Occipital lobe (tissue), 2 donors: Measurements from ENCODE around the gene DOK5. TPM values are rescaled to one million over a fixed set of nuclear protein-coding genes. Genes with fewer than 3 reads are reported as not detected.
"Not testable (repeated sequence)": the region's sequence is repeated elsewhere in the genome, so short reads cannot be mapped to it uniquely, and the experiment has no call there.

Experiments
- DNase-seq: peaks from one replicate; lab custom pipeline; 2025; lab: John Stamatoyannopoulos, UW
- total RNA-seq: library from RNA; depleted of rRNA; stranded (reverse); fragments of >200 nt; gene quantifications from one replicate; pipeline ENCODE4 v1.2.3, GENCODE V29; 2014

DOK5 gene
- total RNA-seq = 350 TPM

DNA sequence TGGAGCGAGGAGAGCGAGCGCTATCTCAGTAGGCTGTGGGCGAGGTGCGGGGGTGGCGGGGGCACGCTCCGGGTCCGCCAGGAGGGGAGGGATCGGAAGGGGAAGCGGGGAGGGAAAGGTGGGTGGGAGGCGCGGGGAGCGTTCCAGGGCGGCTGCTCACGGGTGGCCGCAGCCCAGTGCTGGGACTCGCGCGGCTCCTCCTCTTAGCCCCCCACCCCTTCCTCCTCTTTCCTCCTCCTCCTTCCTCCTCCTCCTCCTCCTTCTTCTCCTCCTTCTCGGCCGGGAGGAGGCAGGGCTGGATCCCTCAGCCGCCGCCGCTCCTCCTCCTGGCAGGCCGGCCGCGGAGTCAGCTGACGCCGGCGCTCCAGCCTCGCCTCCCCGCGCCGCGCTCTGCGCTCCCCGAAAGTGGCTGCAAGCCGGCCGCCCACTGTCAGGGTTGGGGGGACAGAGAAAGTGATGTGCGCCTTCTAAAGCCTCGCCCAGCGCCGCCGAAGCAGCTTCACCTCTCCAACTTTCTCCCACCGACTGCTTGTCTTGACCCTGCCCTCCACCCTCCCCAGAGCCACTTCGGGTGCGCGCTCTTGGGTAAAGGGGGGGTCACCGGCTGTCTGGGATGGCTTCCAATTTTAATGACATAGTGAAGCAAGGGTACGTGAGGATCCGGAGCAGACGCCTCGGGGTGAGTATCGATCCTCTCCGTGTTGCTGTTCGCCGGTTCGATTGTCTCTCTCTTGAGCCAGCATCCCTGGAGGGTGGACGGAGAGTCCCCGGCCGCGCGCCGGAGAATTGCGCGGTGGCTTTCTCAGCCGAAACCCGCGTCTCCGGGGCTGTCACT lies at the start of gene DOK5:
DOK5 (plus strand) TSS at position 260 of the 835 bp plus-strand sequence; CDS start at position 614, 354 bp downstream.
- peak; percentile 67 for DNase-seq

- DNase-seq = no peak
Measured at GRCh38 chr20:54429364-54429763, 46.0 kb upstream of the DOK5 start.

GRCh38 chr20:54431156-54431944 lies 44.0 kb upstream of the DOK5 start:
- no peak for DNase-seq

DNA sequence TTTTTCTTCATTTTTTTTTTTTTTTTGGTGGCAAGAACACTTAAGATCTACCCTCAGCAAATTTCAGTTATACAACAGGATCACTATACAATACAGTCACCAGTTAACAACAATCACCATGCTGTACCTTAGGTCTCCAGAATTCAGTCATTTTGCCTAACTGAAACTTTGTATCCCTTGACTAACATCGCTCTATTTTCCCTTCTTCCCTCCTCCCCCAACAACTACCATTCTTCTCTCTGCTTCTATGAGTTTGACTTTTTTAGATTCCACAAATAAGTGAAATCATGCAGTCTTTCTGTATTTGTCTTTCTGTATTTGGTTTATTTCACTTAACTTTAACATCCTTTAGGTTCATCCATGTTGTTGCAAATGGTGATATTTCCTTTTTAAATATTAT lies 42.4 kb upstream of the DOK5 start:
- DNase-seq = no peak

GRCh38 chr20:54433636-54434035 lies 41.8 kb upstream of the DOK5 start:
- peak; percentile 3 for DNase-seq

- DNase-seq = no peak
Measured at GRCh38 chr20:54434196-54434595, 41.2 kb upstream of the DOK5 start.

DNA sequence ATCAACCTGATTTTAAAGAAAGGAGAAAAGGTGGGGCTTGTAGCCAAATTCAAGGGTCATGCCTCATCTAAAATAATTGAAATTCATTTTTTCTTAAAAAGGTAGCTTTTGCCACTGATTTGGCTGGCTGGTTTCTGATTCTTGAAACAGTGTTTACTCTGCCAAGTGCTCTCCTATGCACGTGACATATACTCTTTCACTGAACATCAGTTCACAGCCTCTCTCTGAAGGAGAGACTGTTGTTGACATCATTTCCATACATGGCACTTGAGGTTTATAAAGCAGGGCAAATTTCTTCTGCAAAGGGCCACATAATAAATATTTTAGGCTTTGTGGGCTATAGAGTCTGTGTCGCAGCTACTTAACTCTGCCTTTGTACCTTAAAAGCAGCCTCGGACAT lies 40.4 kb upstream of the DOK5 start:
- no peak for DNase-seq

GRCh38 chr20:54436410-54436809 lies 39.0 kb upstream of the DOK5 start:
- DNase-seq = not testable (repeated sequence)

DNA sequence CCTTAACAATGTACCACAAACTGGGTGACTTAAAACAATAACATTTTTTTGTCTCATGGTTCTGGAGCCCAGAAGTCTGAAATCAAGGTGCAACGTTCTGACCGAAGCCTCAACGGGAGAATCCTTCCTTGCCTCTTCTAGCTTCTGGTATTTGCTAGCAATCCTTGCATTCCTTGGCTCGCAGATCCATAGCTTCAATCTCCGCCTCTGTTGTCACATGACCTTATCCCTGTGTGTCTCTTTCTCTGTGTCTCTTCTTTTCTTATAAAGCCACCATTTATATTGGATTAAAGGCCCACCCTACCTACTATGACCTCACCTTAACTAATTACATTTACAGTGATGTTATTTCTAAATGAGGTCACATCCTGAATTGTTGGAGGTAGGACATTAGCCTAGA lies 37.2 kb upstream of the DOK5 start:
- DNase-seq = no peak

- DNase-seq = no peak
Measured at GRCh38 chr20:54450207-54450606, 25.2 kb upstream of the DOK5 start.

- DNase-seq = no peak
Measured at GRCh38 chr20:54451171-54451570, 24.2 kb upstream of the DOK5 start.

DNA sequence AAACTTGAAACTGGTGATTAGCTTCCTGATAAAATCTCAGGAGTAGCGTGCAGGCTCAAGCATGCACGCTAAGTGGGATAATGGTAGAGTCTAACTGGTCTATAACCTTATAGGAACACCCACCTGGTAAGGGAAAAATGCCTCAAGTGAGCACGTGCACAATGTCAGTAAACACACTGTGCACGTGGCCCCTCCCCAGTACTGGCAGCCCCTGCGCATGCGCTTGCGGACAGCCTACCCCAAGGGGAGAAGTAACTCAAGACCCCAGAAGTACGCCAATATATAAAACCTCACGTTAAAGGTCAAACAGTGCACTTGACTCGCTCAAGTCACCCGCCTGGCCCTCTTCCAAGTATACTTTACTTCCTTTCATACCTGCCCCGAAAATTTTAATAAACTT lies 23.1 kb upstream of the DOK5 start:
- no peak for DNase-seq

GRCh38 chr20:54454982-54455381 lies 20.4 kb upstream of the DOK5 start:
- no peak for DNase-seq

DNA sequence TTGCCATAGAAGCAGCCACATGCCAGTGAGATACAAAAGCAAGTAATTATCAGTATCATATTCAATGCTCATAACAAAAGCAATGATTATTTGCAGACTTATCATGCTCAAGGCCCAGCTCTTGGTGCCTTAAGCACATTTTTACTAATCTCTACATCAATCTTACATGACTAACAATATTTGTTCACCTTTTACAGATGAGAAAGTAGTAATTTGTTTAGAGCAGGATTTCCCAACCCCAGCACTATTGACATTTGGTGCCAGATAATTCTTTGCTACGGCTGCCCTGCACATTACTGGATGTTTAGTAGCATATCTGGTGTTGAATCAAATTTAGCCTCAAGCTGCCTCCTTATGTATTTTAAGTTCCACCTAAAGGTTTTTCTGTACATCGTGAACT lies 19.0 kb upstream of the DOK5 start:
- DNase-seq = no peak

GRCh38 chr20:54456961-54457360 lies 18.4 kb upstream of the DOK5 start:
- DNase-seq = no peak

DNA sequence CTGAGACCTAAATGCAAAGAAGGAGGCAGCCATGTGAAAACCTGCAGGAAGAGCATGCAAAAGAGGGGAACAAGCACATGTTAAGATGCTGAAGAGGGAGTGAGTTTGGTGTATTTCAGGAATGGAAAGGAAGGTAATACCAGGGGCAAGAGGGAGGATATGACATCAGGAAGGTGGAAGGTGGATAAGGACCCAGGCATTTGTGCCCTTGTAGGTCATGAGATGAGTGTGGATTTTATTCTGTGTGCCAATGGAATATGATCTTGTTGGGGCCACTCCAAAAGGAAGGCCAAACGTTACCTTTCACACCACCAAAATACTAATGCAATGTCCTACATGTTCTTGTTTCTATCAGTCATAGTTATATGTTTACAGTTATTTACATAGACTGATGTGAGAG lies 17.2 kb upstream of the DOK5 start:
- no peak for DNase-seq

DNA sequence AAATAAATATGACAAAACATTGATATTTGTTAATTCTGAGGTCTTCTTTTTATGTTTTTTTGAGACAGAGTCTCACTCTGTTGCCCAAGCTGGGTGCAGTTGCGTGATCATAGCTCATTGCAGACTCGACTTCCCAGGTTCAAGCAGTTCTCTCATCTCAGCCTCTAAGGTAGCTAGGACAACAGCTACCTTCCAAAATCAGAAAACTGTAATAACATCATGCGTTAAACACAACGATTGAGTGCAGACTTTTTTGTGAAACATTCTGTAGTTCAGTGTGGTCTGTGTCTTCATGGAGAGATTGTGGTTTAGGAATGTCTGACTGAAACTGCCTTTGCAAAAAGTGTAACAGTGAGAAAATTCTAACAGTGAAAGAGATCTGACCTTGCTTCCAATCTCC lies 16.1 kb upstream of the DOK5 start:
- DNase-seq = no peak

DNA sequence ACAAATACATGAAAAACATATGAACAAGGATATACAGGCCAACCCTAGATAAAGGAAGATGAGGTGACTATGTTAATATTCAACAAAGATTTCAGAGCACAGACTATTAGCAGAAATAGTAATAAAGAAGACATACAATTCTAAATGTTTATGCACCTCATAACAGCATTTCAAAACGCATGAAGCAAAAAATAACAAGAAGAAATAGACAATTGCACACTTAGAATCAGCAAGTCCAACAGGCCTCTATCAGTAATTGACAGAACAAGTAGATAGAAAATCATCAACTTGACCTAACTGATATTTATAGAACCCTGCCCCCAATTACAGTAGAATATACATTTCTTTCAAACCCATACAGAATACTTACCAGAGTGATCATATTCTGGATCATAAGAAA lies 11.4 kb upstream of the DOK5 start:
- no peak for DNase-seq

DNA sequence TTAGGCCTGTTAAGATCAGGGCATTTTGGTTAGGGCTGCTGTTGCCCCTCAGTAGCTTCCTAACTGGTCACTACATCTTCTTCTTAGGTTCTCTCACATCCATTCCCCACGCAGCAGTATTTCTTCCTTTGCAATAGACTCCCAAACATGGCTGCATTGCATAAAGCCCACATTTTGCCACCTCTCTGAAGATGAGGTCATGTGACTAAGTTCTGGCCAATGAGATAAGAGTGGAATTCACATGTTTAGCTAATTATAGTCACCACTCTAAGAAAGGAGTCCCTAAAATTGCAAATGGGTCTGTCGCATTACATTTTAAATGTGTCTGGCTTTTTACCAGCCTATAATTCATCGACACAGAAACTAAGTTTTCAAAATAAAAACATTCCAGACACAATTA lies 9.3 kb upstream of the DOK5 start:
- DNase-seq = no peak

DNA sequence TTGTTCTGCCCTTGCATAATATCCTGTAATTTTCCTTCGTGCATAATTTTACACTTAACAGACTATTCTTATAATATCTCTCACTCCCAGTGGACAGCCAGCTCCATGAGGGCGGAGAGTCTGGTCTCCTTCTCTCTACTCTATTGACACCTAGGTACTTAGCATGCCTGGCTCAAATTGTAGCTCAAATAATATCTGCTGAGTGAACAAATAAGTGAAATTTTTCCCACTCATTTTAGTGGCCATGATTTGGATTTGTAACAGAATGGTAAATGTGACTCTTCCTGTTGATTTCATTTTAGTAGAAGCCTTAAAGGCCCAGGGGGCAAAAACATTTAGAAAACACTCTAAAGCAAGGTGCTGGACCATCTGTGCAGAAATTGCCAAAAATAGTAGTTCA lies 7.8 kb upstream of the DOK5 start:
- no peak for DNase-seq

DNA sequence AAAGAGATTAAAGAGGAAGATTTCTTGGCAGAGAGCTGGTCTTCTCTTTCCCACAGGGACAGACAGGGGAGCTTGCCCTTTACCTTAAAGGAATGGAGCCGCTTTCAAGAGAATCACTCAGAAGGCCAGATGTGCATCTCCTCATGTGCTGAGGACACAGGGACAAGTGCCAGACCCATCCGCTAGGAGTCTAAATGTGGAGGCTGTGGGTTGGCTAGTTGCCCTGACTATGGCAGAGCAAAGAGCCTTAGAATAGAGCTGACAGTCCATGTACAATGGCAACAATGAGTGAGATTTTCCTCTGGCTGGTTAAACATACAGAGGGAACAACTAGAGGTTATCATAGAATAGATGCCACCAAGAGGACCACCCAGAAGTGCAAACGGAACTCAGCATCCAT lies 7.3 kb upstream of the DOK5 start:
- DNase-seq = peak; percentile 22

- DNase-seq = no peak
Measured at GRCh38 chr20:54469293-54469692, 6.1 kb upstream of the DOK5 start.

DNA sequence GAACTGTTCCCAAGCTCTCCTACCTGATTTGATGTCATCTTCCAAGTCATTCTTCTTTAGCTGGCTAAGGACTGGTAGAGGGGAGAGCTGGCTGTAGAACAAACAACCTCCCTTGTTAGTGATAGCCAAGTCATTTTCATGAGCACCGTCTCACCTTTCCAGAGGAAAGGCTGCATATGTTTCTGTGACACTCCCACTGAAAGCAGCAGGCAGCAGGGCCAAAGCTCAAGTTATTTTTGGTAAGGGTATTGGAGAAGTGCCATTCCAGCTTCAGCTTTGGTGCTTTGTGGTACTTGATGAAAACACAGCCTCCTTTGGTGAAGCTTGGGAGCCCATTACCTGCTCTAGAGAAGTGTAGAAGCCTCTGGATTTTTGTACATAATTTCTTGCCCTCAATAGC lies 5.4 kb upstream of the DOK5 start:
- DNase-seq = no peak
